Measurements from ENCODE around the gene CNIH2. TPM values are rescaled to one million over a fixed set of nuclear protein-coding genes. Genes with fewer than 3 reads are reported as not detected.
A peak's percentile ranks its signal among the peaks of the same experiment; 100 is the strongest.
"Not testable (repeated sequence)": the region's sequence is repeated elsewhere in the genome, so short reads cannot be mapped to it uniquely, and the experiment has no call there.

The CNIH2 gene
- polyA plus RNA-seq, 5 donors = 3.4 to 5.2 (median 4.0) TPM

DNA sequence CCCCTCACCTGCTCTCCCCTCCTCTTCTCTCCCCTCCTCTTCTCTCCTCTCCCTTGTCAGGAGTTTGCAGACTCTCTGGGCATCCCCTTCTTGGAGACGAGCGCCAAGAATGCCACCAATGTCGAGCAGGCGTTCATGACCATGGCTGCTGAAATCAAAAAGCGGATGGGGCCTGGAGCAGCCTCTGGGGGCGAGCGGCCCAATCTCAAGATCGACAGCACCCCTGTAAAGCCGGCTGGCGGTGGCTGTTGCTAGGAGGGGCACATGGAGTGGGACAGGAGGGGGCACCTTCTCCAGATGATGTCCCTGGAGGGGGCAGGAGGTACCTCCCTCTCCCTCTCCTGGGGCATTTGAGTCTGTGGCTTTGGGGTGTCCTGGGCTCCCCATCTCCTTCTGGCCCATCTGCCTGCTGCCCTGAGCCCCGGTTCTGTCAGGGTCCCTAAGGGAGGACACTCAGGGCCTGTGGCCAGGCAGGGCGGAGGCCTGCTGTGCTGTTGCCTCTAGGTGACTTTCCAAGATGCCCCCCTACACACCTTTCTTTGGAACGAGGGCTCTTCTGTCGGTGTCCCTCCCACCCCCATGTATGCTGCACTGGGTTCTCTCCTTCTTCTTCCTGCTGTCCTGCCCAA, 1.9 kb upstream of the CNIH2 start:
- DNase-seq = no peak

- DNase-seq = not testable (repeated sequence)
Observed at GRCh38 chr11:66276619-66277018, 1.4 kb upstream of the CNIH2 start.

GRCh38 chr11:66277064-66277463, 911 bp upstream of the CNIH2 start:
- DNase-seq = not testable (repeated sequence)

DNA sequence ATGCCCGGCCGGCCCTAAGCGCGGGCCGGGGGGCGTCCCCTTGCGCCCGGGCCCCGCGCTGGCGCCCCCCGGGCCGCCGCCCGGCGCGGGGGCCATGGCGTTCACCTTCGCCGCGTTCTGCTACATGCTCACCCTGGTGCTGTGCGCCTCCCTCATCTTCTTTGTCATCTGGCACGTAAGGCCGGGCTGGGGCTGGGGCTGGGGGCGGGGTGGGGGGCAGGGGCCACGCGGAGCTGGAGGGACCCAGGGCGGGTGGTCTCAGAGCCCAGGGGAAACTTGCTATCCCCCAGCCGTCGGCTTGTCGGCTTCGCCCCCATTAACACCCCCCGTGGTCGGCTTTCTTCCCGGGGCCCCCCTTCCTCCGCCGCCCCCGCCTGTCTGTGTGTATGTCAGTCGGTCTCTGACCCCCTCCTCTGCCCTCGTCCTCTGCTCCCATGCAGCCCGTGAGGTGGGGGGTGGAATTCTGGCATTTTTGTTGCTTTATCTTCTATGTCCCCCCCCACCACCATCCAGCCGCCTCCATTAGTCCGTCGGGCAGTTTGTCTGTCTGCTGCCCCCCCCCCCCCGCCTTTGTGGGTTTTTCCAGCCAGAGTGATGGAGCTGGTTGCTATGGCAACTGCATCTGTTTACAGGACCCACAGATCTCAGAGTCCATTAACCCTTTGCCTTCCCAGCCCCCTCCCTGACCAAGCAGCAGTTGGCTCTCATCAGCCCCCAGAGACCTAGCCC, 552 bp downstream of the CNIH2 start:
- no peak for DNase-seq

DNA sequence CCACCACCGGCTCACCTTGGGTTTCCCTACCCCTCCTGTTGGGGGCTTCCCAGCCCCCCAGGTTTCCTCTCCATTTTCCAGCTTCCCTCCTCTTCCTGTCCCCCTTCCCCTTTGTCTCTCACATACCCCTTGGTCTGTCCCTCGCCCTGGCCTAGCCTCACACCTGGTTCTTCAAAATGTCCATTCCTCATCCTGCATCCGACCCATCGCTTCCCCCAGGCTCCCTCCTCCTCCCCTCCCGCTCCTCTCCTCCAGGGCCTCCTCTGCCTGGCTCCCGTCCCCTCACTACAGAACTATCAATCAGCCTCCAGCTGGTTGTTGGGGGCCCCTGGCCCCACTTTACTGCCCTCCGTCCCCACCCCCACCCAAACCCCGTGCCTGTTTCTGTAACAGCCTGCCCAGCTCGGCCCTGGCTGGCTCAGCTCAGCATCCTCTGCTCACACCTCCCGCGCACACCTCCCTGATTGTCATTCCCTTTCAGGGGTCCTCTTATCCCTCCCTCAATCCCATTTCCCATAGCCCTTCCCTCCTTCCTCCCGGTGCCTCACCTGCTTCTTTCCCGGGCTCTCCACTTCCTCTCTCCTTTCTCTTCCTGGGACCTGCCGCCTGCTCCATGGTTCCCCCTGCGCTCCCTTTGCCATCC, 1.2 kb downstream of the CNIH2 start:
- no peak for DNase-seq

- DNase-seq = no peak
Observed at GRCh38 chr11:66280428-66280827, 2.5 kb downstream of the CNIH2 start.

GRCh38 chr11:66281001-66281400, 3.0 kb downstream of the CNIH2 start:
- DNase-seq = no peak

DNA sequence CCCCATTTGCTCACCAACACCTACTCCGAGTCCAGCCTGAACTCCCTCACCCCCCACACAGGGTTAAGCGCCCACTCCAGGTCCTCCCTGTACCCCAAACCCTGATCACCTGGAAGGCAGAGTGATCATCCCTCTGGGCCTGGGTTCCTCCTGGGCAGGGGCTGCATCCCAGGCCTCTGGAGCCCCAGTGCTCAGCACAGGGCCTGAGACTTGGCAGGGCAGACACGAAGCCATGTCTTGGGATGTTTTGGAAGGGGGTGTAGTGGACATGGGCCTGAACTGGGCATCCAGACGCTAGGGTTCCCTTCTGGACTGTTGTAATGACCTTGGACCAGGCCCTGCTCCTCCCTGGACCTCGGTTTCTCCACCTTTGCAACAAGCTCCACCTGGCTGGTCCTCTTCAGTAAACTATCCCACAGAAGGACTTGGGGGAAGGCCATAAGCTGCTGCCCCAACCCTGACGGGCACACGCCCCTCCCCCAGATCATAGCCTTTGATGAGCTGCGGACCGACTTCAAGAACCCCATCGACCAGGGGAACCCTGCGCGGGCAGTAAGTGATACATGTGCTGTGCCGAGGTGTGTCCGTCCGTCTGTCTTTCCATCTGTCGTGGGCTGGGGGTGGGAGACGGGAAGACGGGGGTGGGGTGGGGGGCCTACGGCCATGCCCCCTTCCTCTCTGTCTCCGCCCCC, 3.9 kb downstream of the CNIH2 start:
- no peak for DNase-seq

- peak; percentile 94 to 96 for DNase-seq
Observed at GRCh38 chr11:66282468-66283455, 4.8 kb downstream of the CNIH2 start.

DNA sequence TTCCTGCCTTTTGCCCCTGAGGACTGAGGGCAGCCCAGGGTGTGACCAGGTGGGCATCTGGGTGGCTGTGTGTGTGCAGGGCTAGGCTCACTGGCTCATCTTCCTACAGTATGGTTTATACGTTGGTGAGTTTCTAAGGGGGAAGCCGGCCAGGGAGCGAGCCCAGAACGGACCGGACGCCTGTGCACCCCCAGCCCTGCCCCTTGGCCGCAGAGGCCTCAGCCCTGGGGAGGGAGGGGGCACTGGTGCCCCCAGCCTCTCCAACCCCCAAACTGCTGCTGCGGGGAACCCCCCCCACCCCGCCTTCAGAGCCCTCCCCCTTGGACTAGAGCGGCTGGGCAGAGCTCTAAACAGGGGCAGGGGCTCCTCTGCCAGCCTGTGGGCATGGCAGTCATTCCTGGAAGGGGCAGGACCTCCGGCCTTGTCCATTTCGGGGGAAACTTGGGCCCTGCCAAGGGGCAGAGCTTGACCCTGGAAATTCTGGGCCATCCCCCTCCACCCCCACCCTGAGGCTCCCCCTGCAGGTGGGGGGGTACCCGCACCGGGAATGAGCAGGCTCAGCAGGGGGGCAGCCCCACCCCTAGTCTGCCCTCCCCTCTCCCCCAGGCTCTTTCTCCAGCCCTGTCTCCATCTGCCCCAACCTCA, 5.6 kb downstream of the CNIH2 start:
- DNase-seq = no peak

- no peak for DNase-seq
Observed at GRCh38 chr11:66284526-66285078, 6.6 kb downstream of the CNIH2 start.

DNA sequence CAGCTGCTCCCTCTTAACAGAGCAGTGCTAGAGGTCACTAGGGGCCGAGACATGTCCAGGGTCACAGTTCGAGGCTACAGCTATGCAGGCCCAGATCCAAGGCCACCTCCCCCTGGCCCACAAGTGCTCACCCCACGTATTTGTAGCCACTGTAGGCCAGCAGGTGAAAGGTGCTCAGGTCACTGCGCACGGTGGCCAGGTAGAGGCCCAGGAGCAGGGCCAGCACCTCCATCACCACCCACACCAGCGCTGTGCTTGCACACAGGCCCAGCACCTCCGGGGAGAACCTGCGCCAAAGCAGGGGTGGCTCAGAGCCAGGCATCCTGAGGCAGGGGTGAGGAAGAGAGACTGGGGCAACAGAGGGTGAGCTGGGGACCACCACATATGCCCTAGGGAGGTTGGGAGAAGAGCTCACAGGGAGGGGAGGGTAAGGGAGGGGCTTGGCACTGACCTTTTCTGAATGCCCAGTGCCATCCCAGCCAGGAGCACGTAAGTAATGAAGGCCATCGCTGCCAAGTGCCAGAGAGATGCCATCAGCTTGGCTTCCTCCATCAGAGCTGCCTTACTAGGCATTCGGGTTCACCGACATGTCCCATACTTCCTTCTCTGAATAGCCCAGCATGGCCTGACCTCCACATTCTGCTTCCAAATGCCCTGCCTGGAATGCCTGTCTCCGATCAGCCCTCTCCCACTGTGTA, 7.4 kb downstream of the CNIH2 start:
- no peak for DNase-seq

DNA sequence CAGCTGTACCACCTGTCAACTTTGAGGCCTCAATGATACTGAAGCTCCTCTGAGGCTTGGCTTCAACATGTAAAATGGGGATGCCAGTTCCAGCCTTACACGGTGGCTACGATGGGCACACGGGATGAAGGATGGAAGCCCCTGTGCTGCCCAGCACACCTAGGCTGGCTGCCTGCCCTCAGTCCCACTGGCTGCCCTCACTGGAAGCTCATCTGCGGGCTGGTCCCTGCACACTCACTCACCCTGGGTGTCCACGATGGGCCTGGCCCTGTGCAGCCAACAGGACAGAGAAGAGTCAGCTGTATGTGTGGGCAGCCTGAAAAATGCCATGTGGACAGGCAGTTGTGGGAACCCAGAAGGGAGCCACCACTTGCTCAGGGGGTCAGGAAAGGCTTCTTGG, 8.7 kb downstream of the CNIH2 start:
- no peak for DNase-seq

GRCh38 chr11:66287211-66287888, 9.4 kb downstream of the CNIH2 start:
- DNase-seq = no peak

- DNase-seq = no peak
Observed at GRCh38 chr11:66287889-66288670, 10.1 kb downstream of the CNIH2 start.

DNA sequence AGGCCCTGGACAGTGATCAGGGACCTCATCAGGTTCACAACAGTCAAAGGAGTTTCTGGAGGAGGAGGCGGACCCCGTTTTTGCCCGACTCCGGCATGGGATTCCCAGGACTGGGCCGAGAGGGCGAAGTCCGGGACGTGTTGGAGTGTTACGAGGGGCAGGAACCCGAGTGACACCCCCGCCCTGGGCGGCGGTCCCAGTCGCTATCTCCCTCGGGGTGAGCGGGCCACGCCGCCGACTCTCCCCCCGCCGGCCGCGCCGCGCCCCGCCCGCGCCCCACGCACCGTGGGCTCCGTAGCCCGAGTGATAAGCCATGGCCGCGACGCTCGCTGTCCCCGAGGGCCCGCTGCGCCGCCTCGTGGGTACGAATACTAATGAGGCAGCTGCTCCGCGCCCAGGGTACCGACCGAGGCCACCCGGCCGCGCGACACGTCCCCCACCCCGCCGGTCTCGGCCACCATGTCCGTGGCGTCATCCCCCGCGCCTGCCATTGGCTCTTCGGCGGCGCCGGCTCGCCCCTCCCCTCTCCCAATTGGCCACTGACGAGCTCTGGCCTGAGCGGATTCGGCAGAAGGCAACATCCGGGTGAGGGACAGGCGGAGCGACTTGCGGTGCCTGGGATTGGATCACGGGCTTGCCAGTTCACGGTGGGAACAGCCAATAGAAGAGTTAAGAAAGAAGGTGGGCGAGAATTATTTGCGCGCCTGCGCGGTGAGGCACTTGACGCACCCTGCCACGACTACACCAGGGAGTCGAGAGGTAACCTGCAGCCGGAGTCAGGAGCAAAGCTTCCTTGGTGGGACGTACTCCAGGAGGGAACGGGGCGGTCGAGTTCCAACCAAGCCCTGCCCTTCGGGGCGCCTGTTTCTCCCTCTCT, 10.9 kb downstream of the CNIH2 start, which contains the start of gene YIF1A:
TSS of gene YIF1A (minus strand) at position 473 of the 877 bp plus-strand sequence. CDS start at position 315, 158 bp downstream.
- DNase-seq = peak; percentile 99

Measured in right lung (tissue), 5 donors.